ENCODE measurements around the gene GPN1.

GRCh38 chr2:27636766-27637165 is 7.9 kb downstream of the GPN1 start:
- TF ChIP-seq POLR2A (IDR thresholded peaks at IDR 0.05; ENCODE audit: low read depth, low read length) = no peak
- TF ChIP-seq POLR2AphosphoS5 (IDR thresholded peaks at IDR 0.05; ENCODE audit: low read depth, low read length) = no peak
- TF ChIP-seq TAF1 (IDR thresholded peaks at IDR 0.05; ENCODE audit: borderline replicate concordance, low read depth, low read length) = no peak
